Neutrophil (primary cell): ENCODE data around the gene OTUD7B.

Experiments
- H3K27ac ChIP-seq: fragments of 200-600 bp; sonication (generic); 2 replicates; pipeline ENCODE4 v1.5.1; 2016; ENCODE audit warnings: mild to moderate bottlenecking, moderate library complexity
- H3K27me3 ChIP-seq: fragments of 200-600 bp; sonication (generic); 2 replicates; pipeline ENCODE4 v1.6.0; 2016; ENCODE audit warnings: mild to moderate bottlenecking
- H3K36me3 ChIP-seq: fragments of 200-600 bp; sonication (generic); 2 replicates; pipeline ENCODE4 v1.5.1; 2017
- H3K4me1 ChIP-seq, 2 experiments: fragments of 200-600 bp in 1 of 2; sonication (generic) in 1 of 2; 1 replicate in 1 of 2; 2 replicates in 1 of 2; pipeline versions ENCODE4 v1.5.1 to v1.6.1; 2013 to 2016; ENCODE audit warnings: low read depth in 1 of 2, low read length in 1 of 2, mild to moderate bottlenecking in 1 of 2, moderate library complexity in 1 of 2; ENCODE audit not compliant: control insufficient read depth in 1 of 2, insufficient read depth in 1 of 2
- H3K4me3 ChIP-seq, 2 experiments: fragments of 200-600 bp in 1 of 2; sonication (generic) in 1 of 2; 1 replicate in 1 of 2; 2 replicates in 1 of 2; pipeline ENCODE4 v1.5.1; 2013 to 2016; ENCODE audit warnings: low read depth in 1 of 2, low read length in 1 of 2, mild to moderate bottlenecking in 1 of 2, moderate library complexity in 1 of 2
- H3K9me3 ChIP-seq: fragments of 200-600 bp; sonication (generic); 2 replicates; pipeline ENCODE4 v1.5.1; 2016
- TF ChIP-seq, protein P1 (sequence below): fragments of 200-600 bp; sonication (generic); IDR thresholded peaks from 2 replicates; pipeline ENCODE4 v1.5.1; 2016; ENCODE audit warnings: antibody characterized with exemption

The OTUD7B gene

DNA sequence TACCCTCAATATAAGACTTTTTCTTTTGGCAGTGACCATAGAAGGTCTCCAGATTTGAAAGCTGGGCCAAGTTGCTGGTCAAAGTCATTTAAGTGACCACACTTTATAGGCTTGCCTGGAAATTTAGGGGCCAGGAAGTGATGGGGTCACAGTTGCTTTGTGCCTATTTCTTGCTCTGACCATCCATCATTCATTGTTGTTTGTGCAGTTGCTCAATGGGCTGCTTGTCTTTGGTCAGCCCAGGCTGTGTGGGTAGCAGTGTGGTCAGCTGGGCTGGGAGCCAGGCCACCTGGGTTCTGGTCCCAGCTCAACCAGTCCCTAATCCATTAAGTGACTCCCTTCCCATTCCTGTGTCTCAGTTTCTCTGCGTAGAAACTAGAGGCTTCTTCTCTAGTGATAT, 2.1 kb upstream of the OTUD7B start:
- H3K27ac ChIP-seq, result no peak overlapping the region
- peaks cover 8 to 16% of the 10 kb centered on the region in 2 experiments for H3K4me1 ChIP-seq
- no peaks in the 10 kb centered on the region for H3K9me3 ChIP-seq
- H3K36me3 ChIP-seq, result no peaks in the 10 kb centered on the region
- TF ChIP-seq, protein P1, sequence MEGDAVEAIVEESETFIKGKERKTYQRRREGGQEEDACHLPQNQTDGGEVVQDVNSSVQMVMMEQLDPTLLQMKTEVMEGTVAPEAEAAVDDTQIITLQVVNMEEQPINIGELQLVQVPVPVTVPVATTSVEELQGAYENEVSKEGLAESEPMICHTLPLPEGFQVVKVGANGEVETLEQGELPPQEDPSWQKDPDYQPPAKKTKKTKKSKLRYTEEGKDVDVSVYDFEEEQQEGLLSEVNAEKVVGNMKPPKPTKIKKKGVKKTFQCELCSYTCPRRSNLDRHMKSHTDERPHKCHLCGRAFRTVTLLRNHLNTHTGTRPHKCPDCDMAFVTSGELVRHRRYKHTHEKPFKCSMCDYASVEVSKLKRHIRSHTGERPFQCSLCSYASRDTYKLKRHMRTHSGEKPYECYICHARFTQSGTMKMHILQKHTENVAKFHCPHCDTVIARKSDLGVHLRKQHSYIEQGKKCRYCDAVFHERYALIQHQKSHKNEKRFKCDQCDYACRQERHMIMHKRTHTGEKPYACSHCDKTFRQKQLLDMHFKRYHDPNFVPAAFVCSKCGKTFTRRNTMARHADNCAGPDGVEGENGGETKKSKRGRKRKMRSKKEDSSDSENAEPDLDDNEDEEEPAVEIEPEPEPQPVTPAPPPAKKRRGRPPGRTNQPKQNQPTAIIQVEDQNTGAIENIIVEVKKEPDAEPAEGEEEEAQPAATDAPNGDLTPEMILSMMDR, result no peak
- no peak overlapping the region for H3K4me3 ChIP-seq
- peaks cover 97% of the 10 kb centered on the region for H3K27me3 ChIP-seq

DNA sequence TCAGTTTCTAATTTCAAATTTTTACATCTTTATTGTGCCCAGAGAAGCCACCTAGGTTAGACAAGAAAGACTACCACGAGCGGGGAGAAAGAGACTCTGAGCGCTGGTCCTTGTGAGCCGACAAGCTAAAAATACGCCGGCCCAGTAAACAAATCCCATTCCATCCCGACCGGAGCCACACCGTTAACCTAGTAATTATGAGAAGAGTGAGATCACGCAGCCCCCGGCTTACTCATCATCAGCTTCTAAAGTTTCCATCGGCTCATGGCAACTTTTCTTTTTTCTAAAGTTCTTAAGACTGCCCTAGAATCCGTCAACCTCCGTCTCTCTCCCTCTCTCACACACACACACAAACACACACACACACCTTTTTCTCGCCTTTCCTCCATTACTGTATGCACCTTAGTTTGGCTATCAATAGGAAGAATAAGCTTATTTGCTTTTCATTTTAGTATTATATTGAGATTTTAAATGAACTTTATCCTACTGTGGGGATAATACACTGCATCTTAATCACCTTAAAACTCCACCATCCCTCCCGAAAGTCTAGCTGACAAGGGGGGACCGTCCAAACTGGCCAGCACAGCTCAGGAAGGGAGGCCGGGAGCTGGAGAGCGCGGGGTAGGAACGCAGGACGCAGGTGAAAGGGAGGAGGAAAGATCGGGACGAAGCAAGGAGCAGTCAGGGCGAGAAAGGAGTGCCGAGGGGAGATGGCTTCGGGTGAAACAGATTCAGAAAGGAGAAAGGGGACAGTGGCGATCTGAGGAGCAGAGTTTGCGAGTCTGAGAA, 728 bp downstream of the OTUD7B start:
- Histone ChIP-seq H3K27ac (no peak overlapping the region), H3K27me3 (peaks cover 97% of the 10 kb centered on the region), H3K4me3 (peak overlapping the region; percentile 60 to 89), H3K36me3 (no peaks in the 10 kb centered on the region), H3K4me1 (peaks cover 8 to 16% of the 10 kb centered on the region in 2 experiments), H3K9me3 (no peaks in the 10 kb centered on the region)
- TF ChIP-seq, protein P1, result no peak

DNA sequence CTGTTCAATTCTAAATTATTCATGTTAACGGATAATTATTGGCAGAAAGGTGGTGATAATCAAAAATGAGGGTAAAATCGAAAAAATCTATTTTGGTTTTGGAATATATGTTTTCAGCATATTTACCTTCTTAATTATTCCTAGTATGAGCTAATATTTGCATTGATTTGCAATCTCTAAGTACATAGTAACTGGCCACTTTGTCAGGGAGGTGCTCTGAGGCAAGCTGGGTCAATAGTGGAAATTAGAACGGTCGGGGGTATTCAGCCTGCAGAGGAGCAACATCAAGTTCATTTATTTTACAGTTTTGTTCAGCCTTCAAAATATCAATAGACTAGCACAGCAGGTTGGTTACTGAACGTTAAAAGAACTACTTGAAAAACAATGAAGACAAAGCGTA, 1.8 kb downstream of the OTUD7B start:
- H3K27ac ChIP-seq, result no peak overlapping the region
- H3K27me3 ChIP-seq, result peaks cover 100% of the 10 kb centered on the region
- H3K9me3 ChIP-seq, result no peaks in the 10 kb centered on the region
- H3K4me3 ChIP-seq, result no peak overlapping the region
- H3K36me3 ChIP-seq, result no peaks in the 10 kb centered on the region
- TF ChIP-seq, protein P1, result no peak
- peaks cover 8 to 16% of the 10 kb centered on the region in 2 experiments for H3K4me1 ChIP-seq

DNA sequence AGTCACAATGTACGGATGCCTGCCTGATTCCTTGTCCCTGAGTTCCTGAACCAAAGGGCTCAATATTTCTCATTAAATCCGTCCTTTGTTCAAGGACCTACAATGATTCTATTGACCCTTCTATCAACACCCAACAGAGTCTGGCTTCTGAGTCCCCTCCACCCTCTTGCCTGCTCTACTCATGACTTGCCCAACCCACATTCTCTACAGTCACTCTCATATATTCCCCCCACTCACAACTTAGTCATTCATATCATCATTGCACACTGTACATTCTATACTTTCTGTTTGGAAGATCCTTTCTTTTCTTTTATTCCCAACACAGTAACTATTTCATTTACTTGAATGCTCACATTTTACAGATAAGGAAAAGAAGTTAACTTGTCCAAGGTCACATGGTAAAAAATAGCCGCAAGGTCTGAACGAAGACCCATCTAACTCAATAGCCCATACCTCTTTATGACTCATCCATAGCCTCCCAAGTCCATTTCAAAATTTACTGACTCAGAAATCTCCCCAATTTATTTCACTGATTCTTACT, 3.6 kb downstream of the OTUD7B start:
- TF ChIP-seq, protein P1, result no peak
- Histone ChIP-seq H3K27me3 (peaks cover 100% of the 10 kb centered on the region), H3K27ac (no peak overlapping the region), H3K36me3 (no peaks in the 10 kb centered on the region), H3K4me1 (peaks cover 8 to 16% of the 10 kb centered on the region in 2 experiments), H3K9me3 (no peaks in the 10 kb centered on the region), H3K4me3 (no peak overlapping the region)

DNA sequence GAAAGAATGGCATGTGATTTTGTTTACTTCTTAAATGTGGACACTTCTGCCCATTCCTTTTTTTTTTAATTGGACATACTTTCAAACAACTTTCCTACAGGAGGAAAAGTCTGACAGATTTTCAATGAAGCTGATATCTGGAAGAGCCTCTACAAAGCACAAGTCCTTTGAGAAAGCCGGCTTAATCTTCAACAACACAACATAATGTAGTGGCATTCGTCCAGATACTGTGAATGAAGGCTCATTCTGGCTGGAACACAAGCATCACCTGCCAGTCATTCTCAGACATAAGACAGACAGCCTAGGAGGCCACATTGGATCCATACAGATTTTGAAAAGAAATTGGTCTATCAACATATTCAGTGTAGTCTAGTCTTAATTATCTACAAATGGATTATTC, 4.9 kb downstream of the OTUD7B start:
- TF ChIP-seq, protein P1, result no peak
- no peak overlapping the region for H3K4me3 ChIP-seq
- no peaks in the 10 kb centered on the region for H3K9me3 ChIP-seq
- H3K27ac ChIP-seq, result no peak overlapping the region
- no peaks in the 10 kb centered on the region for H3K36me3 ChIP-seq
- peaks cover 100% of the 10 kb centered on the region for H3K27me3 ChIP-seq
- peaks cover 8 to 10% of the 10 kb centered on the region in 2 experiments for H3K4me1 ChIP-seq
